Midbrain (tissue), 1 donor: ENCODE results near the gene ABCC12.

ENCODE experiments used
- DNase-seq: peaks from one replicate; lab custom pipeline; 2025; lab: John Stamatoyannopoulos, UW

Gene ABCC12

GRCh38 chr16:48165961-48166578 lies 10.3 kb upstream of the ABCC12 start:
- no peak for DNase-seq

GRCh38 chr16:48164907-48165715 lies 9.3 kb upstream of the ABCC12 start:
- DNase-seq: peak; percentile 67

- DNase-seq: no peak
Observed at GRCh38 chr16:48162839-48163410, 7.1 kb upstream of the ABCC12 start.

GRCh38 chr16:48161906-48162305 lies 6.1 kb upstream of the ABCC12 start:
- DNase-seq: no peak

GRCh38 chr16:48160575-48160974 lies 4.8 kb upstream of the ABCC12 start:
- no peak for DNase-seq

- no peak for DNase-seq
Observed at GRCh38 chr16:48158296-48158695, 2.5 kb upstream of the ABCC12 start.

GRCh38 chr16:48157794-48158193 lies 2.0 kb upstream of the ABCC12 start:
- DNase-seq: no peak

GRCh38 chr16:48157302-48157701 lies 1.5 kb upstream of the ABCC12 start:
- DNase-seq: no peak

GRCh38 chr16:48156790-48157209 lies 1.0 kb upstream of the ABCC12 start:
- DNase-seq: peak; percentile 80

GRCh38 chr16:48153774-48154173 lies 2.0 kb downstream of the ABCC12 start:
- DNase-seq: no peak

GRCh38 chr16:48152226-48152625 lies 3.6 kb downstream of the ABCC12 start:
- DNase-seq: no peak

- DNase-seq: no peak
Observed at GRCh38 chr16:48150707-48151106, 5.1 kb downstream of the ABCC12 start.

GRCh38 chr16:48146710-48147109 lies 9.1 kb downstream of the ABCC12 start:
- DNase-seq: no peak

GRCh38 chr16:48146131-48146530 lies 9.7 kb downstream of the ABCC12 start:
- DNase-seq: no peak

GRCh38 chr16:48143812-48144368 lies 11.9 kb downstream of the ABCC12 start:
- DNase-seq: no peak

GRCh38 chr16:48140821-48141220 lies 15.0 kb downstream of the ABCC12 start:
- no peak for DNase-seq

- no peak for DNase-seq
Observed at GRCh38 chr16:48139517-48139916, 16.3 kb downstream of the ABCC12 start.

GRCh38 chr16:48138543-48138942 lies 17.2 kb downstream of the ABCC12 start:
- DNase-seq: no peak

- no peak for DNase-seq
Observed at GRCh38 chr16:48137822-48138221, 18.0 kb downstream of the ABCC12 start.

GRCh38 chr16:48136547-48137360 lies 19.0 kb downstream of the ABCC12 start:
- DNase-seq: no peak

- no peak for DNase-seq
Observed at GRCh38 chr16:48133455-48134211, 22.2 kb downstream of the ABCC12 start.
